T-cell (primary cell): ENCODE results near the gene DOLK. TPM values are rescaled to one million over a fixed set of nuclear protein-coding genes. Genes with fewer than 3 reads are reported as not detected.
A peak's percentile ranks its signal among the peaks of the same experiment; 100 is the strongest.

Experiments
- ATAC-seq, 4 experiments: fragments of 200-7000 bp in 3 of 4; fragments of 150-1000 bp in 1 of 4; cut with Tn5 transposase; replicated peaks in 1 of 4; 1 replicate in 3 of 4; 2 replicates in 1 of 4; pipeline ENCODE4 v1.10.0; 2021; ENCODE audit warnings: moderate library complexity in 3 of 4, mild to moderate bottlenecking in 2 of 4, moderate number of reproducible peaks in 1 of 4
- CTCF ChIA-PET, 2 donors: fragments of 300-600 bp; sonication (Branson Sonifier 250); formaldehyde crosslinking; loops; one replicate each; lab custom pipeline; 2022; ENCODE audit warnings: antibody characterized with exemption in 2 of 2; lab: Charles Lee
- POLR2A ChIA-PET, 2 donors: fragments of 300-600 bp; sonication (Branson Sonifier 250); formaldehyde crosslinking; loops; one replicate each; lab custom pipeline; 2022; ENCODE audit warnings: antibody characterized with exemption in 2 of 2; lab: Charles Lee
- DNase-seq, 35 experiments: peaks; one replicate each; pipeline versions ENCODE4 v3.0.0 to v3.0.0-alpha.2; 2013 to 2023
- H3K27ac ChIP-seq: one replicate; pipeline ENCODE4 v1.5.1; 2013; ENCODE audit warnings: low read length
- H3K27me3 ChIP-seq, 2 experiments: replicated peaks in 1 of 2; 1 replicate in 1 of 2; 2 replicates in 1 of 2; pipeline versions ENCODE4 v1.6.1 to v1.7.0; 2013; ENCODE audit warnings: low read length in 1 of 2, mixed read lengths in 1 of 2; ENCODE audit not compliant: control insufficient read depth in 2 of 2, insufficient read depth in 2 of 2; ENCODE audit errors: extremely low read depth in 1 of 2
- H3K36me3 ChIP-seq, 2 donors: 1 replicate in 1 of 2; 2 replicates in 1 of 2; pipeline versions ENCODE4 v1.6.1 to v1.7.0; 2013; ENCODE audit warnings: low read length in 1 of 2; ENCODE audit not compliant: control insufficient read depth in 2 of 2, insufficient read depth in 1 of 2; ENCODE audit errors: extremely low read depth in 1 of 2
- H3K4me1 ChIP-seq, 2 experiments: 1 replicate in 1 of 2; 2 replicates in 1 of 2; pipeline versions ENCODE4 v1.6.1 to v1.7.0; 2013; ENCODE audit warnings: low read length in 2 of 2, mixed read lengths in 1 of 2; ENCODE audit not compliant: insufficient read depth in 2 of 2, control insufficient read depth in 1 of 2; ENCODE audit errors: extremely low read depth in 1 of 2
- H3K4me3 ChIP-seq, 2 donors: 1 replicate in 1 of 2; 2 replicates in 1 of 2; pipeline versions ENCODE4 v1.5.1 to v1.7.0; 2013; ENCODE audit warnings: mild to moderate bottlenecking in 2 of 2, low read length in 1 of 2, moderate library complexity in 1 of 2; ENCODE audit not compliant: control insufficient read depth in 1 of 2; ENCODE audit errors: extremely low read depth in 1 of 2
- H3K9me3 ChIP-seq: 2 replicates; pipeline ENCODE4 v1.7.0; 2013
- H3K27ac Mint-ChIP-seq, 2 donors: one replicate each; pipeline ENCODE4 v1.8.0; 2020 to 2021; ENCODE audit warnings: mild to moderate bottlenecking in 2 of 2, mixed read lengths in 2 of 2
- H3K27me3 Mint-ChIP-seq, 2 donors: one replicate each; pipeline ENCODE4 v1.8.0; 2021 to 2022; ENCODE audit warnings: mixed read lengths in 2 of 2
- H3K36me3 Mint-ChIP-seq: one replicate; pipeline ENCODE4 v1.8.0; 2021; ENCODE audit warnings: mixed read lengths
- H3K4me1 Mint-ChIP-seq, 3 donors: one replicate each; pipeline ENCODE4 v1.8.0; 2020 to 2022; ENCODE audit warnings: mixed read lengths in 3 of 3, mild to moderate bottlenecking in 1 of 3
- H3K4me3 Mint-ChIP-seq, 3 donors: one replicate each; pipeline ENCODE4 v1.8.0; 2020 to 2022; ENCODE audit warnings: mild to moderate bottlenecking in 3 of 3, mixed read lengths in 3 of 3, moderate library complexity in 3 of 3
- H3K9me3 Mint-ChIP-seq, 3 donors: one replicate each; pipeline ENCODE4 v1.8.0; 2020 to 2022; ENCODE audit warnings: mixed read lengths in 3 of 3
- WGBS: methylation state at CpG from one replicate; pipeline ENCODE4 v1.1.5; 2013; ENCODE audit warnings: missing lambda C conversion rate; ENCODE audit not compliant: insufficient coverage; 5-methylcytosine and 5-hydroxymethylcytosine counted together
- total RNA-seq, 35 experiments: library from RNA in 6 of 35; stranded (reverse) in 6 of 35; fragments of 120-200 nt in 1 of 35; gene quantifications; one replicate each; pipeline versions ENCODE4 v1.2.1 to v1.2.4 and lab custom pipeline; 2013 to 2026

Gene DOLK
- total RNA-seq, 5 donors from 2014 or later (not counting 1 experiment from before 2014, with no cell fraction given): 5.4 to 11.6 (median 10.0) TPM

GRCh38 chr9:128927731-128928411 lies 19.5 kb downstream of the DOLK start:
- POLR2A ChIA-PET: interaction anchor here (0.5 to 0.6 kb wide), 3 partner anchors 46 to 383 kb away, joined by 3 read pairs; partner anchors contain the start of genes KYAT1 (in 1 of the 2) and LRRC8A (in 1 of the 2)
- ATAC-seq (peak; percentile 78 to 86 (median 84)), DNase-seq (peak in 28 of 35 experiments; percentile 11 to 74 (median 41))
- peak overlapping the region in 1 of 2 donors; percentile 26 for H3K27ac Mint-ChIP-seq
- Histone ChIP-seq H3K36me3 (no peaks in the 10 kb centered on the region), H3K27ac (no peak overlapping the region), H3K27me3 (peaks cover 0 to 3% of the 10 kb centered on the region in 2 experiments), H3K4me1 (peaks cover 7 to 15% of the 10 kb centered on the region in 2 experiments), H3K9me3 (no peaks in the 10 kb centered on the region), H3K4me3 (no peak overlapping the region)
- H3K4me3 Mint-ChIP-seq: no peak overlapping the region
- peaks cover 12 to 18% (median 17%) of the 10 kb centered on the region in 3 donors for H3K4me1 Mint-ChIP-seq
- WGBS: 28% methylated on average over 8 of the region's 10 CpGs
- CTCF ChIA-PET: interaction anchor here (0.6 to 2.2 kb wide), 7 partner anchors 57 to 633 kb away, joined by 3 to 18 read pairs (median 3); partner anchors contain the start of gene ENDOG (in 1 of the 2)
- no peaks in the 10 kb centered on the region for H3K9me3 Mint-ChIP-seq
- H3K27me3 Mint-ChIP-seq: no peaks in the 10 kb centered on the region
- H3K36me3 Mint-ChIP-seq: no peaks in the 10 kb centered on the region

GRCh38 chr9:128923493-128923883 lies 23.9 kb downstream of the DOLK start:
- Histone ChIP-seq H3K4me3 (no peak overlapping the region), H3K4me1 (peaks cover 9 to 30% of the 10 kb centered on the region in 2 experiments), H3K36me3 (peaks cover 9 to 10% of the 10 kb centered on the region in 2 donors), H3K27ac (no peak overlapping the region), H3K9me3 (no peaks in the 10 kb centered on the region), H3K27me3 (peaks cover 0 to 8% of the 10 kb centered on the region in 2 experiments)
- ATAC-seq (no peak), DNase-seq (no peak)
- 83% methylated on average over 2 of the region's 6 CpGs for WGBS
- POLR2A ChIA-PET: interaction anchor here in 1 of 2 donors (0.7 kb wide), 1 partner anchor 98 kb away, joined by 6 read pairs; no protein-coding TSS in a partner anchor
- CTCF ChIA-PET: no interaction called here
- H3K4me3 Mint-ChIP-seq: peak overlapping the region in 1 of 3 donors; percentile 36
- peaks cover 17 to 28% (median 18%) of the 10 kb centered on the region in 3 donors for H3K4me1 Mint-ChIP-seq
- no peaks in the 10 kb centered on the region for H3K9me3 Mint-ChIP-seq
- H3K36me3 Mint-ChIP-seq: peaks cover 5% of the 10 kb centered on the region
- H3K27me3 Mint-ChIP-seq: no peaks in the 10 kb centered on the region
- peak overlapping the region in 1 of 2 donors; percentile 5 for H3K27ac Mint-ChIP-seq

GRCh38 chr9:128921881-128922763 lies 25.3 kb downstream of the DOLK start:
- 56% methylated on average over 5 of the region's 32 CpGs for WGBS
- Histone ChIP-seq H3K27me3 (peaks cover 0 to 8% of the 10 kb centered on the region in 2 experiments), H3K27ac (peak overlapping the region; percentile 12), H3K9me3 (no peaks in the 10 kb centered on the region), H3K4me1 (peaks cover 6 to 19% of the 10 kb centered on the region in 2 experiments), H3K36me3 (peaks cover 14 to 19% of the 10 kb centered on the region in 2 donors), H3K4me3 (peak overlapping the region; percentile 12 to 15)
- ChIA-PET POLR2A (interaction anchor here in 1 of 2 donors (0.6 to 0.7 kb wide), 2 partner anchors 89 to 1943 kb away, joined by 3 to 10 read pairs; no protein-coding TSS in a partner anchor), CTCF (interaction anchor here in 1 of 2 donors (0.7 kb wide), 1 partner anchor 43 kb away, joined by 6 read pairs; no protein-coding TSS in a partner anchor)
- H3K9me3 Mint-ChIP-seq: no peaks in the 10 kb centered on the region
- H3K27ac Mint-ChIP-seq: no peak overlapping the region
- peaks cover 5 to 20% (median 11%) of the 10 kb centered on the region in 3 donors for H3K4me1 Mint-ChIP-seq
- ATAC-seq (peak; percentile 55 to 67 (median 60)), DNase-seq (peak in 4 of 35 experiments; percentile 7 to 25 (median 19))
- H3K36me3 Mint-ChIP-seq: peaks cover 14% of the 10 kb centered on the region
- H3K4me3 Mint-ChIP-seq: peak overlapping the region; percentile 24 to 44 (median 36)
- H3K27me3 Mint-ChIP-seq: no peaks in the 10 kb centered on the region

- Histone ChIP-seq H3K4me1 (peaks cover 2 to 15% of the 10 kb centered on the region in 2 experiments), H3K36me3 (peaks cover 18 to 36% of the 10 kb centered on the region in 2 donors), H3K4me3 (no peak within 1 kb of the TSS), H3K9me3 (no peaks in the 10 kb centered on the region), H3K27me3 (peaks cover 0 to 9% of the 10 kb centered on the region in 2 experiments), H3K27ac (no peak within 1 kb of the TSS)
- Mint-ChIP-seq H3K4me1 (peaks cover 0 to 15% (median 7%) of the 10 kb centered on the region in 3 donors), H3K9me3 (no peaks in the 10 kb centered on the region), H3K4me3 (peak within 1 kb of the TSS; percentile 24 to 44 (median 36)), H3K36me3 (peaks cover 22% of the 10 kb centered on the region), H3K27me3 (no peaks in the 10 kb centered on the region), H3K27ac (peak within 1 kb of the TSS in 1 of 2 donors; percentile 19)
- DNase-seq (no peak), ATAC-seq (no peak)
- 87% methylated on average over 13 of the region's 13 CpGs for WGBS
- CTCF ChIA-PET: interaction anchor here in 1 of 2 donors (0.5 kb wide), 1 partner anchor 214 kb away, joined by 5 read pairs; no protein-coding TSS in a partner anchor
- POLR2A ChIA-PET: no interaction called here
Measured at GRCh38 chr9:128920381-128921058, 26.9 kb downstream of the DOLK start, which contains the start of gene PHYHD1. Gene PHYHD1, plus strand, starts transcription at chr9:128920982. Its CDS starts 1,342 bp downstream, at chr9:128922324.

- POLR2A ChIA-PET: no interaction called here
- Histone ChIP-seq H3K9me3 (no peaks in the 10 kb centered on the region), H3K4me3 (no peak overlapping the region), H3K36me3 (peaks cover 26 to 42% of the 10 kb centered on the region in 2 donors), H3K4me1 (peaks cover 2 to 18% of the 10 kb centered on the region in 2 experiments), H3K27me3 (peaks cover 0 to 7% of the 10 kb centered on the region in 2 experiments), H3K27ac (no peak overlapping the region)
- H3K4me3 Mint-ChIP-seq: no peak overlapping the region
- no peak for ATAC-seq
- no peak for DNase-seq
- 80% methylated on average over 1 of the region's 14 CpGs for WGBS
- H3K36me3 Mint-ChIP-seq: peaks cover 22% of the 10 kb centered on the region
- H3K4me1 Mint-ChIP-seq: peaks cover 0 to 15% (median 12%) of the 10 kb centered on the region in 3 donors
- CTCF ChIA-PET: no interaction called here
- no peaks in the 10 kb centered on the region for H3K27me3 Mint-ChIP-seq
- H3K27ac Mint-ChIP-seq: peak overlapping the region in 1 of 2 donors; percentile 25
- no peaks in the 10 kb centered on the region for H3K9me3 Mint-ChIP-seq
Measured at GRCh38 chr9:128919402-128920089, 27.9 kb downstream of the DOLK start.
